Peyer's patch (tissue), 4 donors: Measurements from ENCODE around the gene CD44. TPM values are rescaled to one million over a fixed set of nuclear protein-coding genes. Genes with fewer than 3 reads are reported as not detected.
A peak's percentile ranks its signal among the peaks of the same experiment; 100 is the strongest.

Experiments
- DNase-seq, 3 donors: peaks; one replicate each; pipeline ENCODE4 v3.0.0-alpha.2; 2017 to 2019
- H3K27ac ChIP-seq, 4 donors: fragments of 200-600 bp; sonication (generic); one replicate each; pipeline ENCODE4 v1.5.1; 2016 to 2019
- H3K27me3 ChIP-seq, 2 donors: fragments of 200-600 bp; sonication (generic); one replicate each; pipeline ENCODE4 v1.5.1; 2019
- H3K36me3 ChIP-seq, 3 donors: fragments of 200-600 bp; sonication (generic); one replicate each; pipeline ENCODE4 v1.5.1; 2016 to 2019
- H3K4me1 ChIP-seq, 4 donors: fragments of 200-600 bp; sonication (generic); one replicate each; pipeline ENCODE4 v1.5.1; 2016 to 2019
- H3K4me3 ChIP-seq, 4 donors: fragments of 200-600 bp; sonication (generic); 1 replicate in 3 of 4; 2 replicates in 1 of 4; pipeline ENCODE4 v1.5.1; 2016 to 2019; ENCODE audit warnings: mild to moderate bottlenecking in 1 of 4
- H3K9me3 ChIP-seq, 4 donors: fragments of 200-600 bp; sonication (generic); one replicate each; pipeline ENCODE4 v1.5.1; 2016 to 2019; ENCODE audit warnings: mild to moderate bottlenecking in 1 of 4
- CTCF ChIP-seq, 6 experiments: fragments of 450-650 bp in 4 of 6; fragments of 200-600 bp in 2 of 6; sonication (generic) in 1 of 6; IDR thresholded peaks; one replicate each; pipeline ENCODE4 v1.5.1; 2017 to 2019; ENCODE audit warnings: antibody characterized with exemption in 6 of 6, mild to moderate bottlenecking in 3 of 6, moderate library complexity in 1 of 6
- POLR2A ChIP-seq, 2 donors: fragments of 450-650 bp; IDR thresholded peaks; one replicate each; pipeline ENCODE4 v1.5.1; 2017; ENCODE audit warnings: antibody characterized with exemption in 2 of 2, mild to moderate bottlenecking in 2 of 2, moderate library complexity in 2 of 2
- total RNA-seq, 4 donors: library from RNA; depleted of rRNA; stranded (reverse); fragments of >200 nt; gene quantifications; one replicate each; pipeline ENCODE4 v1.1.0, GENCODE V29; 2016

Gene CD44
- total RNA-seq, 4 donors from 2014 or later = 71.6 to 412 (median 130) TPM

GRCh38 chr11:35142481-35143075 is 3.6 kb downstream of the CD44 start:
- DNase-seq = peak in 2 of 3 donors; percentile 69 to 77
- H3K27ac ChIP-seq = peak overlapping the region in 3 of 4 donors; percentile 16 to 96 (median 38)
- TF ChIP-seq POLR2A (IDR thresholded peaks at IDR 0.05) (no peak), CTCF (IDR thresholded peaks at IDR 0.05) (peak in 2 of 6 experiments; percentile 26 to 27)
- H3K9me3 ChIP-seq = no peaks in the 10 kb centered on the region
- peak overlapping the region in 1 of 4 donors; percentile 65 for H3K4me3 ChIP-seq
- H3K27me3 ChIP-seq = no peaks in the 10 kb centered on the region
- H3K36me3 ChIP-seq = no peaks in the 10 kb centered on the region
- H3K4me1 ChIP-seq = peaks cover 0 to 54% (median 40%) of the 10 kb centered on the region in 4 donors

- Histone ChIP-seq H3K9me3 (no peaks in the 10 kb centered on the region), H3K4me1 (peaks cover 0 to 54% (median 39%) of the 10 kb centered on the region in 4 donors), H3K4me3 (peak overlapping the region in 3 of 4 donors; percentile 10 to 28 (median 22)), H3K27ac (peak overlapping the region; percentile 38 to 96 (median 51)), H3K36me3 (no peaks in the 10 kb centered on the region), H3K27me3 (no peaks in the 10 kb centered on the region)
- TF ChIP-seq POLR2A (IDR thresholded peaks at IDR 0.05) (no peak), CTCF (IDR thresholded peaks at IDR 0.05) (no peak)
- no peak for DNase-seq
Observed at GRCh38 chr11:35143297-35144135, 4.5 kb downstream of the CD44 start.

DNA sequence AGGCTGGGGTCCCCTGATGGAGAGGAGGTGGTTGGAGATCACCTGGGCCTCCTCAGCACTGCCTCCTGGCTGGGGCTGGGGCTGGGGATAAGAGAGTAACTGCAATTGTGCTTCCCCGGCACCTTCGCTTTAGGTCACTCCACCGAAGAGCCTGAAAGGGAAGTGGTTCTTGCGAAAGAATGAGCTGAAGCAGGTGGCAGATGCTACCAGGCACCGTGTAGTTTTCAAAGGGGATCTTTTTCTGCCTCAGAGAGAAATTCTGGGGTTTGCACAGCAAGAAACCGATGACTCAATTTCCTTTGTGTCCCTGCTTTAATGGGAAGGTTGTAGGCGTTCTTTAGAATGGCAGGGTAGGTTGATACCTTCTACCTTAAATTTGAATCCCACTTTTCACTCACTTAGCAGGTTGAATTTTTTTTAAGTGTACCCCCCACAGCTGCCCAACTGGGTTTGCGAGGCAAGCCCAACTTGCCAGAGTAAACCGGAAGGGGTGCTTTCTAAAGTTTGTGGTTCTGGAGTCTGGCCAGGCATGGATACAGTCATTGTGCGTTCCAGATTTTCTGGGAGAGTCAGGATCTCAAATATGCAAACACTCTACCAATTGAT is 5.3 kb downstream of the CD44 start:
- Histone ChIP-seq H3K27ac (peak overlapping the region; percentile 38 to 96 (median 51)), H3K36me3 (no peaks in the 10 kb centered on the region), H3K9me3 (no peaks in the 10 kb centered on the region), H3K27me3 (no peaks in the 10 kb centered on the region), H3K4me1 (peaks cover 0 to 54% (median 37%) of the 10 kb centered on the region in 4 donors), H3K4me3 (peak overlapping the region in 3 of 4 donors; percentile 10 to 28 (median 22))
- TF ChIP-seq CTCF (IDR thresholded peaks at IDR 0.05) (peak in 1 of 6 experiments; percentile 7), POLR2A (IDR thresholded peaks at IDR 0.05) (no peak)
- DNase-seq = peak; percentile 50 to 87 (median 80)

GRCh38 chr11:35144806-35145205 is 5.8 kb downstream of the CD44 start:
- Histone ChIP-seq H3K27ac (peak overlapping the region in 3 of 4 donors; percentile 38 to 96 (median 63)), H3K4me3 (no peak overlapping the region), H3K4me1 (peaks cover 0 to 54% (median 37%) of the 10 kb centered on the region in 4 donors), H3K36me3 (no peaks in the 10 kb centered on the region), H3K9me3 (no peaks in the 10 kb centered on the region), H3K27me3 (no peaks in the 10 kb centered on the region)
- TF ChIP-seq CTCF (IDR thresholded peaks at IDR 0.05) (no peak), POLR2A (IDR thresholded peaks at IDR 0.05) (no peak)
- no peak for DNase-seq

DNA sequence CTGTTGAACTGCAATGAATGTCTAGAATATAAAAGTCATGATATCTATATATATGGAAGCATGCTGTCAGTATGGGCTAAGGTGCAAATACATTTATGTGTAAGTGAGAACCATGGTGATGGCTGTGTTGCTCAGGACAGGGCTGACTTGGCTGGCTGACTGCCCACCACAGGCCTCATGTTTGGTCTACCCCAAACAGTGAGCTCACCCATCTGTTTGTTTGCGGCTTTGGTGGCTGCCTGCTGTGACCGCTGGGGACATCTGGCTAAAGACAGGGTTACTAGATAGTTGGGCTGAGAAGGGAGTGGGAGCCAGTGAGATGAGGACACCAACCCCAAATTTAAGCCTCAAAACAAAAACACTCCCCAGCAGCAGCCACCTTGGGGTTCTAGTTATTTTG is 6.3 kb downstream of the CD44 start:
- no peaks in the 10 kb centered on the region for H3K27me3 ChIP-seq
- DNase-seq = peak in 2 of 3 donors; percentile 71 to 80
- H3K27ac ChIP-seq = peak overlapping the region; percentile 10 to 96 (median 30)
- peaks cover 0 to 54% (median 37%) of the 10 kb centered on the region in 4 donors for H3K4me1 ChIP-seq
- no peaks in the 10 kb centered on the region for H3K9me3 ChIP-seq
- H3K36me3 ChIP-seq = no peaks in the 10 kb centered on the region
- TF ChIP-seq POLR2A (IDR thresholded peaks at IDR 0.05) (no peak), CTCF (IDR thresholded peaks at IDR 0.05) (no peak)
- H3K4me3 ChIP-seq = no peak overlapping the region
